Trophoblast cell (in vitro differentiated cells and primary cell): ENCODE results near the gene LCN15.

Experiments used
- DNase-seq, 2 donors: peaks; one replicate each; pipeline ENCODE4 v3.0.0-alpha.2; 2016
- H2AFZ ChIP-seq: 2 replicates; pipeline ENCODE4 v1.6.1; 2013; ENCODE audit warnings: low read length, moderate library complexity, mild to moderate bottlenecking; ENCODE audit not compliant: insufficient read depth, poor library complexity
- H2AK5ac ChIP-seq: 2 replicates; pipeline ENCODE4 v1.6.1; 2013; ENCODE audit warnings: mild to moderate bottlenecking, low read length
- H2BK120ac ChIP-seq: 2 replicates; pipeline ENCODE4 v1.6.1; 2013; ENCODE audit warnings: low read length, mild to moderate bottlenecking, moderate library complexity; ENCODE audit not compliant: insufficient read depth, poor library complexity
- H2BK12ac ChIP-seq: 2 replicates; pipeline ENCODE4 v1.6.1; 2013; ENCODE audit warnings: mild to moderate bottlenecking, low read length, moderate library complexity
- H2BK5ac ChIP-seq: 2 replicates; pipeline ENCODE4 v1.6.1; 2013; ENCODE audit warnings: low read length, low read depth, moderate library complexity, mild to moderate bottlenecking; ENCODE audit not compliant: poor library complexity
- H3K14ac ChIP-seq: 2 replicates; pipeline ENCODE4 v1.6.1; 2013; ENCODE audit warnings: mild to moderate bottlenecking, low read length
- H3K18ac ChIP-seq: 2 replicates; pipeline ENCODE4 v1.6.1; 2013; ENCODE audit warnings: mild to moderate bottlenecking, low read length
- H3K23ac ChIP-seq: 2 replicates; pipeline ENCODE4 v1.6.1; 2013; ENCODE audit warnings: low read length
- H3K27ac ChIP-seq: 2 replicates; pipeline ENCODE4 v1.5.1; 2013; ENCODE audit warnings: low read depth, mild to moderate bottlenecking, inconsistent platforms, low read length, moderate library complexity
- H3K27me3 ChIP-seq: 2 replicates; pipeline ENCODE4 v1.6.1; 2013; ENCODE audit warnings: inconsistent platforms, mild to moderate bottlenecking, low read length, moderate library complexity; ENCODE audit not compliant: insufficient read depth
- H3K36me3 ChIP-seq, 2 experiments: 1 replicate in 1 of 2; 2 replicates in 1 of 2; pipeline ENCODE4 v1.6.1; 2013; ENCODE audit warnings: low read length in 2 of 2, mild to moderate bottlenecking in 2 of 2, moderate library complexity in 1 of 2; ENCODE audit not compliant: insufficient read depth in 2 of 2, control insufficient read depth in 1 of 2
- H3K4ac ChIP-seq: 2 replicates; pipeline ENCODE4 v1.6.1; 2013; ENCODE audit warnings: low read depth, mild to moderate bottlenecking, low read length, moderate library complexity
- H3K4me1 ChIP-seq, 2 experiments: 1 replicate in 1 of 2; 2 replicates in 1 of 2; pipeline ENCODE4 v1.6.1; 2013; ENCODE audit warnings: low read length in 2 of 2, mild to moderate bottlenecking in 2 of 2, moderate library complexity in 1 of 2; ENCODE audit not compliant: insufficient read depth in 2 of 2, control insufficient read depth in 1 of 2
- H3K4me2 ChIP-seq: 2 replicates; pipeline ENCODE4 v1.6.1; 2013; ENCODE audit warnings: inconsistent platforms, mild to moderate bottlenecking, low read length, moderate library complexity
- H3K4me3 ChIP-seq: 2 replicates; pipeline ENCODE4 v1.5.1; 2013; ENCODE audit warnings: mild to moderate bottlenecking, low read depth, low read length, inconsistent platforms
- H3K79me1 ChIP-seq: one replicate; pipeline ENCODE4 v1.6.1; 2013; ENCODE audit warnings: low read length
- H3K79me2 ChIP-seq: 2 replicates; pipeline ENCODE4 v1.6.1; 2013; ENCODE audit warnings: low read length, mild to moderate bottlenecking; ENCODE audit not compliant: control insufficient read depth, insufficient read depth, poor library complexity
- H3K9ac ChIP-seq: 2 replicates; pipeline ENCODE4 v1.6.1; 2013; ENCODE audit warnings: mild to moderate bottlenecking, low read length
- H3K9me3 ChIP-seq: 2 replicates; pipeline ENCODE4 v1.6.1; 2013; ENCODE audit warnings: low read depth, mild to moderate bottlenecking, control low read depth, inconsistent platforms, low read length; ENCODE audit not compliant: insufficient read depth
- H4K12ac ChIP-seq: 2 replicates; pipeline ENCODE4 v1.6.1; 2013; ENCODE audit warnings: low read depth, mild to moderate bottlenecking, low read length, moderate library complexity
- H4K8ac ChIP-seq: 2 replicates; pipeline ENCODE4 v1.6.1; 2013; ENCODE audit warnings: low read depth, mild to moderate bottlenecking, low read length, moderate library complexity
- H4K91ac ChIP-seq: one replicate; pipeline ENCODE4 v1.6.1; 2013; ENCODE audit warnings: low read depth, mild to moderate bottlenecking, low read length, moderate library complexity
- WGBS: extraction: QIAGEN DNeasy Blood & Tissue Kit; methylation state at CpG from one replicate; pipeline ENCODE4 v1.1.7; 2013; ENCODE audit warnings: missing lambda C conversion rate; ENCODE audit not compliant: insufficient read length, insufficient coverage; ENCODE audit errors: extremely low coverage; 5-methylcytosine and 5-hydroxymethylcytosine counted together

LCN15 gene

DNA sequence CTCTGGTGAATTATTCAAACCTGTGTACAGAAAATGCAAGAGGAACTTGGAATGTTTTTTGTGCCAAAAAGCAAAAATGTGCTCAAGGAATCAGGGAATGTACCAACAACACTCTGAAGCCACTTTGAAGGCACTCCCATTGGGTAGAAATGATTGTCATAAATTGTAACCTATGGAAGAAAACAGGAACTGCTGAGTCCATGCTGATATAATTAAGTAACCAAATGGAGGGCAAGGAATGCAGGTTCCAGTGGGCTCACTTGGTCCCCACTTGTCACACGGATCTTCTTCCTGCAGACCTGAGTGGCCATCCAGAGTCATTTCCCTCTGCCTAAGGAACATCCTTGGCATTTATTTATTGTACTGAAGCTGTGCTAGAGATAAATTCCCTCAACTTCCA lies 13.1 kb downstream of the LCN15 start:
- Histone ChIP-seq H3K27ac (no peak overlapping the region), H2BK5ac (no peak overlapping the region), H2BK12ac (no peak overlapping the region), H4K12ac (no peak overlapping the region), H3K4ac (no peak overlapping the region), H4K8ac (no peak overlapping the region), H3K27me3 (no peaks in the 10 kb centered on the region), H3K36me3 (no peaks in the 10 kb centered on the region), H2AFZ (no peak overlapping the region), H3K14ac (no peak overlapping the region), H2BK120ac (no peak overlapping the region), H4K91ac (no peak overlapping the region), H2AK5ac (no peak overlapping the region), H3K4me3 (no peak overlapping the region), H3K9ac (no peak overlapping the region), H3K18ac (no peak overlapping the region), H3K4me2 (no peak overlapping the region), H3K4me1 (no peaks in the 10 kb centered on the region), H3K79me2 (no peaks in the 10 kb centered on the region), H3K79me1 (no peaks in the 10 kb centered on the region), H3K9me3 (peaks cover 10% of the 10 kb centered on the region), H3K23ac (no peak overlapping the region)
- DNase-seq = no peak
- WGBS = no CpG with 5 or more reads among the region's 1 CpG

DNA sequence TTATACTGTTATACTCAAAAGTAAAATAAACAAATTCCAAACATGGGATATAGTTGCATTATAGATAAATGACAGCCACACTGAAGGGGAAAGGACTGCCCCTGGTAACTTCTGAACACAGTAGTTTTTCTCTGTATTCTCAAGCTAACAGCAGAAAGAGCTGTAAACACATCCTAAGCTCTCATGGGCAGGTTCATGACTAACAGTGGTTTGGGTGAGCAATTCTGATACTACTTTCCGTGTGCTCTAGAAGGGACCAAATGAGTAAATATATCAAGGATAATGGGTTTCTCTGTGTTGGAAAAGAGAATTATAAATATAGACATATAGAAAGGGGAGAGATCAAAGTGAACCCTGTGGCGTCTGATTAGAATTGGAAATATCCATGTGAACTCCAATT lies 13.8 kb downstream of the LCN15 start:
- H3K79me2 ChIP-seq = no peaks in the 10 kb centered on the region
- WGBS = no CpG with 5 or more reads among the region's 2 CpGs
- H3K18ac ChIP-seq = no peak overlapping the region
- no peak overlapping the region for H2AFZ ChIP-seq
- no peak overlapping the region for H2BK12ac ChIP-seq
- no peaks in the 10 kb centered on the region for H3K4me1 ChIP-seq
- H4K91ac ChIP-seq = no peak overlapping the region
- H3K14ac ChIP-seq = no peak overlapping the region
- DNase-seq = no peak
- no peak overlapping the region for H3K9ac ChIP-seq
- no peak overlapping the region for H3K4me2 ChIP-seq
- peaks cover 4% of the 10 kb centered on the region for H3K9me3 ChIP-seq
- no peaks in the 10 kb centered on the region for H3K79me1 ChIP-seq
- no peak overlapping the region for H3K23ac ChIP-seq
- H3K4ac ChIP-seq = no peak overlapping the region
- no peak overlapping the region for H3K4me3 ChIP-seq
- H3K27ac ChIP-seq = no peak overlapping the region
- no peaks in the 10 kb centered on the region for H3K27me3 ChIP-seq
- H3K36me3 ChIP-seq = no peaks in the 10 kb centered on the region
- no peak overlapping the region for H2BK5ac ChIP-seq
- H2AK5ac ChIP-seq = no peak overlapping the region
- H4K12ac ChIP-seq = no peak overlapping the region
- no peak overlapping the region for H4K8ac ChIP-seq
- no peak overlapping the region for H2BK120ac ChIP-seq

DNA sequence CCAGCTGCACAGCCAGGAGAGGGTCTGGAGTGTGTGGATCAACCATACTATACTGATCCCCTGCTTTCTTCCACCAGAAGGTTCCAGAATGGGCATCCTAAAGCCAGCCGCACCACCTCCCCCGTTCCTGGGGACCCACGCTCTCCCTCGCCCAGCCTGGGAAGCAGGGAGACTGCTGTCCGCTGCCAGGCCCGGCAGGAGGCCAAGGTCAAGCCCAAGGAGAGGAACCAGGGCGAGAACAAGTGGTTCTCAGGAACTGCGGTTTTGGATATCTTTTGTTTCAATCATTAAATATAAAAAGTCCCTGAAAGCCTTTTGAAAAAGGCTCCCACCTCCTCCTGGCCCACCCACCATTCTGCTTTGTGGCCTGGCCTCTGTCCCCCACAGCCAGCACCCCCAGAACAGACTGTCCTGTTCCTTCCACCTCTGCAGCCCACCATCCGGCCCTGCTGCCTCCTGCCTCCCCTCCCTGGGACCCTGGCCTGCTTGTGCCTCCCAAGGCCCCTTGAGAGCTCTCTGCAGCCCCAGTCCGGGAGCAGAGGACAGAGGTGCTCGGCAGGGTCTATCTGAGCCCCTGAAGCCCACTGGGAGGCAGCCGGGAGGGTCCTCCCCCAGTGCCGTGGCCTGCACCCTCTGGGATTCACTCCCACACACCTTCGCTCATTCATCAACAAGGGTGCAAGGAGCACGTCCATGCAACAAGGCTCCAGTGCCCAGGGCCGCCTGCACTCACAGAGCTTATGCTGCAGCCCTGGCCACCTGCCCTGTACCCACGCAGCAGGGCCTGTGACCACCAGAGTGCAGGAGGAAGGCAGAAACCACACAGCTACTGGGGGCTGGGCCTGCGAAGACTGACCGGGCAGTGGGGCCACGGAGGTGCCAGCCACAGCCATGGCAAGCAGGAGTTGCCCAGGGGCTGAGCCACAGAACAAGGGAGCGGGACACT lies 15.4 kb downstream of the LCN15 start:
- Histone ChIP-seq H3K14ac (no peak overlapping the region), H3K79me2 (no peaks in the 10 kb centered on the region), H3K27me3 (no peaks in the 10 kb centered on the region), H3K23ac (no peak overlapping the region), H2BK120ac (no peak overlapping the region), H4K8ac (no peak overlapping the region), H3K4me3 (no peak overlapping the region), H2BK5ac (no peak overlapping the region), H3K4me1 (no peaks in the 10 kb centered on the region), H4K12ac (no peak overlapping the region), H3K4ac (no peak overlapping the region), H4K91ac (no peak overlapping the region), H3K27ac (no peak overlapping the region), H3K36me3 (no peaks in the 10 kb centered on the region), H3K4me2 (no peak overlapping the region), H3K9me3 (peaks cover 2% of the 10 kb centered on the region), H3K9ac (no peak overlapping the region), H2AK5ac (no peak overlapping the region), H3K79me1 (no peaks in the 10 kb centered on the region), H3K18ac (no peak overlapping the region), H2AFZ (no peak overlapping the region), H2BK12ac (no peak overlapping the region)
- DNase-seq = no peak
- no CpG with 5 or more reads among the region's 21 CpGs for WGBS

DNA sequence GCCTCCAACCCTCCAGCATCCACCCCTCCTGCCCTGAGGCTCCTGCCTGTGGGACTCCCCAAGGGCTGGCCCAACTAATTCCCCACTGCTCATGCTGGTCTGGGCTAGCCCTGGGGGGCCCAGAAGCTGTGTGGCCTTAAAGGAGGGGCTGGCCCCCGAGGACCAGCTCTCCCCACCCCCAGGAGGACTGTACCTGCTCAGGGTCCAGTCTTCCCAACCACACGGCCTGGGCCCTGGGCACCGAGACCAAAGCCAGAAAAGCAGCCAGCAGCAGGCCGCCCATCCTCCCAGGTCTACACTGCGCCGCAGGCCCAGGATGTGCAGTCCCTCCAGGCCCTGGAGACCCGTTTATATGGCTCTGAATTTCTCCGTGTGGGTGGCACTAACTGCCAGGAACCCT lies 16.1 kb downstream of the LCN15 start, which contains the start of gene LCN6:
TSS of gene LCN6 (minus strand) at position 325 of the 400 bp plus-strand sequence. CDS start at position 283, 42 bp downstream.
- no peak within 1 kb of the TSS for H4K12ac ChIP-seq

More for the DNA sequence above, 16.1 kb downstream of the LCN15 start, which contains the start of gene LCN6:
- Histone ChIP-seq H3K4ac (no peak within 1 kb of the TSS), H3K4me3 (no peak within 1 kb of the TSS), H3K18ac (no peak within 1 kb of the TSS), H3K79me2 (no peaks in the 10 kb centered on the region), H2BK12ac (no peak within 1 kb of the TSS), H3K23ac (no peak within 1 kb of the TSS), H4K8ac (no peak within 1 kb of the TSS), H3K9me3 (no peaks in the 10 kb centered on the region), H3K4me1 (no peaks in the 10 kb centered on the region), H2AK5ac (no peak within 1 kb of the TSS), H2AFZ (no peak within 1 kb of the TSS), H2BK120ac (no peak within 1 kb of the TSS), H2BK5ac (no peak within 1 kb of the TSS), H3K79me1 (no peaks in the 10 kb centered on the region), H3K36me3 (no peaks in the 10 kb centered on the region), H3K4me2 (no peak within 1 kb of the TSS), H4K91ac (no peak within 1 kb of the TSS), H3K9ac (no peak within 1 kb of the TSS), H3K27ac (no peak within 1 kb of the TSS), H3K14ac (no peak within 1 kb of the TSS), H3K27me3 (no peaks in the 10 kb centered on the region)
- no peak for DNase-seq
- no CpG with 5 or more reads among the region's 8 CpGs for WGBS
